Measurements from ENCODE around the gene SP1.

GRCh38 chr12:53391724-53392123, 11.7 kb downstream of the SP1 start:
- TF ChIP-seq CTCF (IDR thresholded peaks at IDR 0.05) (no peak), TCF7L2 (IDR thresholded peaks at IDR 0.05; ENCODE audit: low read depth, low read length) (no peak), REST (IDR thresholded peaks at IDR 0.05; ENCODE audit: insufficient read depth in 1 of 2, low read depth in 2 of 2, low read length in 1 of 2) (no peak)
